ENCODE results near the gene CD84.
"Not testable (repeated sequence)": the region's sequence is repeated elsewhere in the genome, so short reads cannot be mapped to it uniquely, and the experiment has no call there.

The CD84 gene

DNA sequence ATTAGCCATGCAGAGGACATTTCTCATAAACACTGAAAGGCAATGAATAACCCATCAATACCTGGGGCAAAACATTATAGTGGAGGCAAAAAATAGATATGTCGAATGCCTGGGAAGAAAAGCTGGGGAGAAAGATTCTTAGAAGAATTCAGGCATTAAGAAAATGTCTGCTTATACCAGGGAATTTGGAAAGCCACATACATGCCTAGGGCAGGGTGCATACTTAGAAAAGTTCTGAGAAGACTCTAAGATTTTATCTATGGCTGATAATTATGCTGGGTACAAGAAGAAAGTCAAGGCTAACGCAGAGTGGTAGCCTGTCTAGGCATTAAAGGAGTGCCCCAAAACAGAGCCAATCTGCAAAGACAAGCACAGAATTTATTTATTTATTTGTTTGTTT lies 74.6 kb downstream of the CD84 start:
- no peak overlapping the region for H3K9ac ChIP-seq (ENCODE audit: insufficient read length)
- no peak for TF ChIP-seq EZH2 (IDR thresholded peaks at IDR 0.05)
- no peak for TF ChIP-seq POLR2AphosphoS5 (IDR thresholded peaks at IDR 0.05; ENCODE audit: borderline replicate concordance, low read depth, low read length)
- TF ChIP-seq FOXP2 (optimal IDR thresholded peaks at IDR 0.05; ENCODE audit: control extremely low read depth, extremely low read length, insufficient read depth): no peak
- DNase-seq (ENCODE audit: low read depth, low spot score): no peak
- no peak overlapping the region for H3K27ac ChIP-seq
- no peaks in the 10 kb centered on the region for H3K9me3 ChIP-seq (ENCODE audit: low read depth, low read length)
- no peaks in the 10 kb centered on the region for H3K36me3 ChIP-seq (ENCODE audit: insufficient read depth, low read length)
- no peak overlapping the region for H3K4me3 ChIP-seq

DNA sequence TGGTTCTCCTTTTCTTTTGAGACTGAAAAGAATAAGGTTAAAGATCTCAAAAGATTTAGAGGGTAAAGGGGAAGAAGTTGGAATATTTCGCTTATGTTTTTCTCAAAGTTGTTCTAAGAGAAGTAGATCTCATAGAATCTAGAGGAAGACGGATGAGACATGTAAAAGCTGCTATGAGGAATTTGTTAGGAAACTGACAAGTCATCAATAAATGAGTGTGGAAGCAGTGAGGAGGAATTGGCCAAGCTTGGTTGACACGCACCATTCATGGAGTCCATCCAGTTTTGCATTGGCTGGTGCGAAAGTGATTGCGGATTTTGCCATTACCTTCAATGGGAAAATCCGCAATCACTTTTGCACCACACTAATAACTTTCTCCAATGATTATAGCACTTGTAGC lies 76.2 kb downstream of the CD84 start:
- Histone ChIP-seq H3K36me3 (ENCODE audit: insufficient read depth, low read length) (no peaks in the 10 kb centered on the region), H3K4me3 (no peak overlapping the region), H3K9ac (ENCODE audit: insufficient read length) (no peak overlapping the region), H3K9me3 (ENCODE audit: low read depth, low read length) (no peaks in the 10 kb centered on the region), H3K27ac (no peak overlapping the region)
- DNase-seq (ENCODE audit: low read depth, low spot score): no peak
- TF ChIP-seq POLR2AphosphoS5 (IDR thresholded peaks at IDR 0.05; ENCODE audit: borderline replicate concordance, low read depth, low read length) (no peak), EZH2 (IDR thresholded peaks at IDR 0.05) (no peak), FOXP2 (optimal IDR thresholded peaks at IDR 0.05; ENCODE audit: control extremely low read depth, extremely low read length, insufficient read depth) (no peak)

DNA sequence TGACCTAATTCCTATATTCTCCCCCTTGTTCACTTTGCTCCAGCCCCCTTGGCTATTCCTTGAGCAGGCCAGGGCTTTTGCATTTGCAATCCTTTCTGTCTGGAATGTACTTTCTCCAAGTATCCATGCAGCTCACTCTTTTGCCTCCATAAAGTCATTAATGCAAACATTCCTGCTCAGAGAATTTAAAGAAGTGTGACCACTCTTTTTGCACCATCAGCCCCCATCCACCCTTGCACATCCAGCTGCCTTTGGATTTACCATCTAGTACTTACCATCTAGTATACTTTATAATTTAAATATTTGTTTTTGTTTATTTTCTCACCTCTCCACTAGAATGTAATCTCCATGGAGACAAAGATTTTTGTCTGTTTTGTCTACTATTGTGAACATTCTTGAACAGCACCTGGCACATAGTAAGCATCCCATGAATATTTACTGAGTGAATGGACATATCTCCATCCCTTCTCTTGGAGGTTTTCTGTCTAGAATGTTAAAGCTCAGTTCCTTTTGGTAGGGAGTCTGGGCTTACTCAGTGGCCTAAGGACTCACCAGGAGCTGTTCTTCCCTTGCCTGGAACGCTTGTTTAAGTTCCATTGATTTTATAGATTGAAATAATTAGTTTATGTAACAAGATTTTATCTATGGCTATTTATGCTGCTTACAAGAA lies 78.8 kb downstream of the CD84 start:
- TF ChIP-seq FOXP2 (optimal IDR thresholded peaks at IDR 0.05; ENCODE audit: control extremely low read depth, extremely low read length, insufficient read depth): no peak
- no peak for TF ChIP-seq EZH2 (IDR thresholded peaks at IDR 0.05)
- TF ChIP-seq POLR2AphosphoS5 (IDR thresholded peaks at IDR 0.05; ENCODE audit: borderline replicate concordance, low read depth, low read length): no peak
- H3K27ac ChIP-seq: no peak overlapping the region
- no peaks in the 10 kb centered on the region for H3K9me3 ChIP-seq (ENCODE audit: low read depth, low read length)
- no peak overlapping the region for H3K9ac ChIP-seq (ENCODE audit: insufficient read length)
- no peaks in the 10 kb centered on the region for H3K36me3 ChIP-seq (ENCODE audit: insufficient read depth, low read length)
- no peak for DNase-seq (ENCODE audit: low read depth, low spot score)
- H3K4me3 ChIP-seq: no peak overlapping the region

GRCh38 chr1:160499631-160500030 lies 79.7 kb downstream of the CD84 start:
- H3K36me3 ChIP-seq (ENCODE audit: insufficient read depth, low read length): no peaks in the 10 kb centered on the region
- no peak overlapping the region for H3K27ac ChIP-seq
- H3K4me3 ChIP-seq: no peak overlapping the region
- H3K9me3 ChIP-seq (ENCODE audit: low read depth, low read length): no peaks in the 10 kb centered on the region
- H3K9ac ChIP-seq (ENCODE audit: insufficient read length): no peak overlapping the region
- no peak for TF ChIP-seq POLR2AphosphoS5 (IDR thresholded peaks at IDR 0.05; ENCODE audit: borderline replicate concordance, low read depth, low read length)
- TF ChIP-seq EZH2 (IDR thresholded peaks at IDR 0.05): no peak
- no peak for TF ChIP-seq FOXP2 (optimal IDR thresholded peaks at IDR 0.05; ENCODE audit: control extremely low read depth, extremely low read length, insufficient read depth)
- no peak for DNase-seq (ENCODE audit: low read depth, low spot score)

- not testable (repeated sequence) for H3K9ac ChIP-seq (ENCODE audit: insufficient read length); H3K36me3 ChIP-seq (ENCODE audit: insufficient read depth, low read length); H3K9me3 ChIP-seq (ENCODE audit: low read depth, low read length); H3K4me3 ChIP-seq; DNase-seq (ENCODE audit: low read depth, low spot score); H3K27ac ChIP-seq
Measured at GRCh38 chr1:160498301-160499065, 80.8 kb downstream of the CD84 start.

GRCh38 chr1:160496334-160496733 lies 83.0 kb downstream of the CD84 start:
- H3K9ac ChIP-seq (ENCODE audit: insufficient read length): no peak overlapping the region
- H3K36me3 ChIP-seq (ENCODE audit: insufficient read depth, low read length): no peaks in the 10 kb centered on the region

DNA sequence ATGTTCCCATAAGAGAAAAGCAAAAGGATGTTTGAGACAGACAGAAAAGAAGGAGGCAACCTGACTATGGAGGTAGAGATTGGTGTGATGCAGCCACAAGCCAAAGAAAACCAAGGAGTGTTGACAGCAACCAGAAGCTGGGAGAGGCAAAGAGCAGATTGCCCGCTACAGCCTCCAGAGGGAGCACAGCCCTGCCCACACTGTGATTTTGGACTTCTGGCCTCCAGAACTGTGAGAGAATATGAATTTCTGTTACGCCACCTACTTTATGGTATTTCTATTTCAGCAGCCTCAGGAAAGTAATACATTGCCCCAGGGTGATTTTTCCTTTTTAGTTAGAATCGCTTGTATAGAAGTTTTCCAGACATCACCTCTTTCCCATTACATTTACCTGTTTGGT lies 84.7 kb downstream of the CD84 start:
- H3K9ac ChIP-seq (ENCODE audit: insufficient read length): no peak overlapping the region
- TF ChIP-seq EZH2 (IDR thresholded peaks at IDR 0.05) (no peak), POLR2AphosphoS5 (IDR thresholded peaks at IDR 0.05; ENCODE audit: borderline replicate concordance, low read depth, low read length) (no peak), FOXP2 (optimal IDR thresholded peaks at IDR 0.05; ENCODE audit: control extremely low read depth, extremely low read length, insufficient read depth) (no peak)
- no peak overlapping the region for H3K4me3 ChIP-seq
- no peaks in the 10 kb centered on the region for H3K9me3 ChIP-seq (ENCODE audit: low read depth, low read length)
- H3K36me3 ChIP-seq (ENCODE audit: insufficient read depth, low read length): no peaks in the 10 kb centered on the region
- H3K27ac ChIP-seq: no peak overlapping the region
- DNase-seq (ENCODE audit: low read depth, low spot score): no peak

More at GRCh38 chr1:160496334-160496733, 83.0 kb downstream of the CD84 start:
- Histone ChIP-seq H3K9me3 (ENCODE audit: low read depth, low read length) (no peaks in the 10 kb centered on the region), H3K4me3 (no peak overlapping the region), H3K27ac (no peak overlapping the region)
- TF ChIP-seq EZH2 (IDR thresholded peaks at IDR 0.05): no peak
- DNase-seq (ENCODE audit: low read depth, low spot score): no peak

DNA sequence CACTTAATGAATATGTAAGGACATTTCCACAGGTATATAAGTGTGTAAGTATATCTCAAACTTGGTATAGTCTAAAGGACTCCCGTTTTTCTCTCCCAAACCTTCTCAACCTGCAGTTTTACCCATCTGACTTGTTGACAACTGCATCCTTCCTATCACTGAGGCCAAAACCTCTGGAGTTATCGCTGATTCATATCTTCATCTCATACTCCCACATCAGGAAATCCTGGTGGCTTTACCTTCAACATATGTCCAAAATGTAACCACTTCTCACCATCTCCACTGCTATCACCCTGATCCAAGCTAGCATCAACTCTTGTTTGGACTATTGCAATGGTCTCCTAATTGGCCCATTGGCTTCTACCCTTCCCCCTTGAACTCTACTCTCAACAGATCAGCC lies 86.7 kb downstream of the CD84 start:
- no peak for TF ChIP-seq EZH2 (IDR thresholded peaks at IDR 0.05)
- TF ChIP-seq POLR2AphosphoS5 (IDR thresholded peaks at IDR 0.05; ENCODE audit: borderline replicate concordance, low read depth, low read length): no peak
- no peak for TF ChIP-seq FOXP2 (optimal IDR thresholded peaks at IDR 0.05; ENCODE audit: control extremely low read depth, extremely low read length, insufficient read depth)
- Histone ChIP-seq H3K36me3 (ENCODE audit: insufficient read depth, low read length) (no peaks in the 10 kb centered on the region), H3K9me3 (ENCODE audit: low read depth, low read length) (no peaks in the 10 kb centered on the region), H3K27ac (no peak overlapping the region), H3K9ac (ENCODE audit: insufficient read length) (no peak overlapping the region), H3K4me3 (no peak overlapping the region)
- no peak for DNase-seq (ENCODE audit: low read depth, low spot score)

DNA sequence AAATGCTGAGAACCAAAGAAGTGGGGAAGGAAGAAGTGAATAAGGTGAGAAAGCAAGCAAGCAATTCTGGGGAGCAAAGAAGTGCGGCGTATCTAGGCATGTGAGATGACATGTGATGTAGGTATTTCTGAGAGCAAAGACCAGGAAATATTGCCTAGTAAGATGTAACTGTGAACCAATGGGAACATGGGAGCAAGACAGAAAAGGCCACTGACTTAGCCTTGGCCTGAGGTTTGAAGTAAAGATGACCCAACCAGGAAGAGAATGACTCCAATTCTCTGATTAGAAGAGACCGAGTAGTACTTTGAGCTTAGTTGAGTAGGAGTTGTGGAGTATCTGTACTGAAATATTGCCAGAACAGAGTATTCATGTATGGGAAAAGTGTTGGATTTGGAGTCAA lies 87.3 kb downstream of the CD84 start:
- Histone ChIP-seq H3K4me3 (no peak overlapping the region), H3K9me3 (ENCODE audit: low read depth, low read length) (no peaks in the 10 kb centered on the region), H3K9ac (ENCODE audit: insufficient read length) (no peak overlapping the region), H3K27ac (no peak overlapping the region), H3K36me3 (ENCODE audit: insufficient read depth, low read length) (no peaks in the 10 kb centered on the region)
- TF ChIP-seq POLR2AphosphoS5 (IDR thresholded peaks at IDR 0.05; ENCODE audit: borderline replicate concordance, low read depth, low read length) (no peak), FOXP2 (optimal IDR thresholded peaks at IDR 0.05; ENCODE audit: control extremely low read depth, extremely low read length, insufficient read depth) (no peak), EZH2 (IDR thresholded peaks at IDR 0.05) (no peak)
- no peak for DNase-seq (ENCODE audit: low read depth, low spot score)

Data from SK-N-MC (cell line).